H54 (cell line): ENCODE data around the gene SELENOH.
"Not testable (repeated sequence)": the region's sequence is repeated elsewhere in the genome, so short reads cannot be mapped to it uniquely, and the experiment has no call there.

Source experiments
- DNase-seq: peaks from one replicate; pipeline ENCODE4 v3.0.0; 2011; ENCODE audit warnings: low spot score, mixed read lengths; ENCODE audit not compliant: insufficient read length
- FAIRE-seq: peaks from 3 replicates; lab custom pipeline; 2011; peaks lifted over from hg19 to GRCh38; lab: Jason Lieb, UNC
- POLR2A ChIP-seq: IDR thresholded peaks from 2 replicates; pipeline ENCODE4 v1.6.1; 2011; ENCODE audit warnings: low read depth, mild to moderate bottlenecking, low read length

The SELENOH gene, protein sequence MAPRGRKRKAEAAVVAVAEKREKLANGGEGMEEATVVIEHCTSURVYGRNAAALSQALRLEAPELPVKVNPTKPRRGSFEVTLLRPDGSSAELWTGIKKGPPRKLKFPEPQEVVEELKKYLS

DNA sequence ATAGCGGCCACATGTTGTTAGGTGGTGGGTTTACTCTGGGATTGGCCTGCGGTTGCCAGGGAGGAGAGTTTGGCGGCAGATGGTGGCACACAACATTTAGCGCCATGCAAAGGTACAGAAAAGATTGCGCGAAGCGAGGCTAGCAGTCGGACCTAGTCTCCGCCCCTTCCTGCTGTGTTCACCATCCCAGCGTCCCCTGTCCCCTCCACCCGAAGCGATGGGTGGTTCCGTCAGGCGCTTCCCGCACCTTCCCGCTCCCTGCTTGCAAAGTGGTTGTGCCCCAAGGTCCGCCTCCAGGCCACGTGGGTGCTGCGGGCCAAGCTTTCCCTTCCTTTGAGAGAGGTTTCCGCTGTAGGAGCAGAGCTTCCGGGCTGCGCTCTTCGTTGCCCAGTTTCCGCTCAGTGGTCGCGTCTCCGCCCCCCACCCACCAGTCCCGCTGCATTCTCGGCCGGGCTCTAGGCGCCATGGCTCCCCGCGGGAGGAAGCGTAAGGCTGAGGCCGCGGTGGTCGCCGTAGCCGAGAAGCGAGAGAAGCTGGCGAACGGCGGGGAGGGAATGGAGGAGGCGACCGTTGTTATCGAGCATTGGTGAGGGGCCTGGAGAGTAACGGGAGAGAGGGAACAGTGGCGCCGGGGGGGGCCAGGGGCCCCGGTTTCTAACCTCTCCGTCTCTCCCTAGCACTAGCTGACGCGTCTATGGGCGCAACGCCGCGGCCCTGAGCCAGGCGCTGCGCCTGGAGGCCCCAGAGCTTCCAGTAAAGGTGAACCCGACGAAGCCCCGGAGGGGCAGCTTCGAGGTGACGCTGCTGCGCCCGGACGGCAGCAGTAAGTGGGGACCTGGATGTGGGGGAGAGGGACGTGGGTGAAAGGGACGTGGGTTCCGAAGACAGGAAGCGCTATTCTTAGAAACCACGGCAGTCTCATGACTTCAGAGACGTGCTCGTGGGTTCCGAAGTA, at the start of gene SELENOH:
SELENOH (plus strand) TSS at position 360 of the 955 bp plus-strand sequence; CDS start at position 465, 105 bp downstream.
- FAIRE-seq (peak; percentile 62), DNase-seq (peak; percentile 92)
- peak; percentile 62 for TF ChIP-seq POLR2A

- DNase-seq, result no peak
- no peak for FAIRE-seq
- no peak for TF ChIP-seq POLR2A
These were observed 42.4 kb upstream of the SELENOH start for GRCh38 chr11:57698843-57699365.

GRCh38 chr11:57699813-57700212, 41.5 kb upstream of the SELENOH start:
- no peak for DNase-seq
- no peak for TF ChIP-seq POLR2A
- no peak for FAIRE-seq

GRCh38 chr11:57700425-57700824, 40.9 kb upstream of the SELENOH start:
- no peak for DNase-seq
- FAIRE-seq, result no peak
- no peak for TF ChIP-seq POLR2A

DNA sequence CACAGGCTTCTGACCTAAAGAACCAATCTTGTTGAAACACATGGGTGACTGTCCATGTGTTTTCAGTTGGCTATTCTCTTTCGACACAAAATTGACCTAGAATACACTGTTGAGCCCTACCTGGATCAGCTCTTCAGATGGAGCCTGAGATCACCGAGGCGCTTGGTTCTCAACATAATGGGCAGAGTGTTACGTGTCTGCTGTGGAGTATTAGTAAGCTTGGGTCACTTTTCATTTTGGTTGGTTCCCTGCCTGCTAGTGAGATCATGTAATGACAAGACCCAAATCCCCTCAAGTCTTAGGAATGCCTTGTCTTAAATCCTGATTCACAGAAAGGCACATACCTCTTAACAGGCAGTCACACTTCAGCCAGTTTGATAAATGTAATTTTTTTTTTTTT, 38.0 kb upstream of the SELENOH start:
- FAIRE-seq, result no peak
- no peak for TF ChIP-seq POLR2A
- no peak for DNase-seq

DNA sequence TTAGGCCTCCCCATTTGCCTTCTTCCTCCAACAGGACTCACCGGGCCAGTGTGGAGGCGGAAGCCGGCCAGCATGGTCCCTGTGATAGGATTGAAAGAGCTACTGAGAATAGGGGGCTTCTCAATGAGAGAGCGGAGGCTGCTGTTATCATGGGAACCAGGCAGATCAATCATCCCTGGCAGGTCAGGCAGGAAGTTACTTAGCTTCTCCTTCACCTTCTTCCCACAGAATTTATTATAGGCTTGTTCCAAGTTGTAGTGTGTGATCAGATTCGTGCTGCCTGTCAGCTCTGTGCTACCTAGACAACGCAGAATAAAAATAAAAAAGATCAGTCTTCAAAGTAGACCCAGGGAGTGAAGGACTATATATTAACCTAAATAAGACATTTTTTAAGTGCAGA, 36.4 kb upstream of the SELENOH start:
- DNase-seq (no peak), FAIRE-seq (no peak)
- TF ChIP-seq POLR2A, result no peak

- DNase-seq, FAIRE-seq: not testable (repeated sequence)
These were observed 35.9 kb upstream of the SELENOH start for GRCh38 chr11:57705432-57705831.

GRCh38 chr11:57709802-57710367, 31.4 kb upstream of the SELENOH start:
- FAIRE-seq (no peak), DNase-seq (no peak)

GRCh38 chr11:57711414-57712255, 29.7 kb upstream of the SELENOH start, which contains the start of gene MED19:
Gene MED19 (minus strand): TSS chr11:57712215. CDS start chr11:57712179, 36 bp downstream.
- FAIRE-seq (no peak), DNase-seq (peak; percentile 52)
- TF ChIP-seq POLR2A, result peak; percentile 50

More at GRCh38 chr11:57709802-57710367, 31.4 kb upstream of the SELENOH start:
- TF ChIP-seq POLR2A, result no peak

DNA sequence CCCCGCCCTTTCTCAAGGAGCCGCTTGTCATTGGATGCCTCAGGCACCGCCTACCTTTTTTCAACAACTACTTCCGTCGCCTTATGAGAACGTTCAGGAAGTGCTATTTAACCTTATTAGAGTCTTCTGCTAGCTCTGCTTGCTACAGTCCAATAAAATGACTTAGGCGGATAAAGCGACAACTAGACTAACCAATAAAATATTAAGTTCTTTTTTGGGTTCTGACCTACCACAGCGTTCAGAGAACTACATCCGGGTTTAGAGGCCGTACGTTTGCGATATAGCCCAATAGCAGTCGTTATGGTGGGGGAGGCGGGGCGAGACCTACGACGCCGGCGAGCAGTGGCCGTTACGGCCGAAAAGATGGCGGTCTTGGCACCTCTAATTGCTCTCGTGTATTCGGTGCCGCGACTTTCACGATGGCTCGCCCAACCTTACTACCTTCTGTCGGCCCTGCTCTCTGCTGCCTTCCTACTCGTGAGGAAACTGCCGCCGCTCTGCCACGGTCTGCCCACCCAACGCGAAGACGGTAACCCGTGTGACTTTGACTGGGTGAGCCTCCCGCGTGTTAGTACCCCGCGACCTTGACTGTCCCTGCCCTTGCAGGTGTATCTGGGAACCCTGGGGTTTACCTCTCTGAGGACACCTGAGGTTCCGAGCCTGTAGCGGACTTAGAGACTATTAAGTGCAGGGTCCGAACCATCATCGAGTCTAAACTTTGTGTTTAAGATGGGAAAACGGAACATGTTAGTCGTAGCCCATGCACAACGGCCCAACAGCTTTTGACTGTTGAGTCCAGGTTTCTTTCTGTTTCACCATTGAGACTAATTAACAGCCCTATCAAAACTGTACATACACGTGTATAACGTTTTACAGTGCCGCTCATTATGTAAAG, 28.8 kb upstream of the SELENOH start, which contains the start of gene TMX2:
TMX2 (plus strand) TSS at position 338 of the 895 bp plus-strand sequence; CDS start at position 364, 26 bp downstream.
- FAIRE-seq (no peak), DNase-seq (peak; percentile 73)
- peak; percentile 66; the same call in 1 of the 2 replicates for TF ChIP-seq POLR2A

DNA sequence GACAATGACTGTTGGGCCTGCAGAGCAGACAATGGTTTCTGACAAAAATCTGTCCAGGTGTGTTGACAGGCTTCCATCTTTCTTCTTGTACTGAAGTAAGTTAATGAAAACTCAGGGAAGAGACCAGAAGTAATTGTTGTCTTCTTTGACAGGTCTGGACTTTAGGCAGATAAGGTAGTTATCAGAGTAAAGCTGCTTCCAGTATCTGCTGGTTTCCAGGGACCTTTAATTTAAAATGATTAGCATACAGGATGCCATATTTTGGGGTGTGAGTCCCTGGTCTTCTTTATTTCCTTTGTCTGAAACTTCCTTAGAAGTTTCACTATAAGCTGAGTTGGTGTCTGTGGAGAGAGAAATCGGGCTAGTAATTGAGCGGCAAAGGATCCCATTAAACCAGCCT, 27.5 kb upstream of the SELENOH start:
- no peak for TF ChIP-seq POLR2A
- FAIRE-seq (no peak), DNase-seq (no peak)

DNA sequence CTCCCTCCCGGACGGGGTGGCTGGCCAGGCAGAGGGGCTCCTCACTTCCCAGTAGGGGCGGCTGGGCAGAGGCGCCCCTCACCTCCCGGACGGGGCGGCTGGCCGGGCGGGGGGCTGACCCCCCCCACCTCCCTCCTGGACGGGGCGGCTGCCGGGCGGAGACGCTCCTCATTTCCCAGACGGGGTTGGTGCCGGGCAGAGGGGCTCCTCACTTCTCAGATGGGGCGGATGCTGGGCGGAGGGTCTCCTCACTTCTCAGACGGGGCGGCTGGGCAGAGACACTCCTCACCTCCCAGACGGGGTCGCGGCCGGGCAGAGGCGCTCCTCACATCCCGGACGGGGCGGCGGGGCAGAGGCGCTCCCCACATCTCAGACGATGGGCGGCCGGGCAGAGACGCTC, 24.6 kb upstream of the SELENOH start:
- DNase-seq, FAIRE-seq: not testable (repeated sequence)
